Left lung (tissue), 10 donors: Measurements from ENCODE around the gene MAOA. TPM values are rescaled to one million over a fixed set of nuclear protein-coding genes. Genes with fewer than 3 reads are reported as not detected.
A peak's percentile ranks its signal among the peaks of the same experiment; 100 is the strongest.

ENCODE experiments used
- ATAC-seq: fragments of 200-7000 bp; cut with Tn5 transposase; one replicate; pipeline ENCODE4 v1.9.1; 2020; ENCODE audit warnings: moderate library complexity
- DNase-seq, 4 donors: peaks; one replicate each; pipeline ENCODE4 v3.0.0-alpha.2; 2013 to 2020
- H3K27ac ChIP-seq, 2 donors: fragments of 200-600 bp; sonication (generic) in 1 of 2; one replicate each; pipeline versions ENCODE4 v1.5.0 to v1.8.0; 2020 to 2021
- H3K27me3 ChIP-seq, 2 donors: fragments of 200-600 bp; sonication (generic) in 1 of 2; one replicate each; pipeline versions ENCODE4 v1.5.0 to v1.8.0; 2020 to 2021
- H3K36me3 ChIP-seq, 2 donors: fragments of 200-600 bp; sonication (generic) in 1 of 2; one replicate each; pipeline versions ENCODE4 v1.5.0 to v1.8.0; 2020 to 2021
- H3K4me1 ChIP-seq, 2 donors: fragments of 200-600 bp; one replicate each; pipeline ENCODE4 v1.8.0; 2021
- H3K4me3 ChIP-seq, 2 donors: fragments of 200-600 bp; sonication (generic) in 1 of 2; one replicate each; pipeline versions ENCODE4 v1.5.0 to v1.8.0; 2020 to 2021; ENCODE audit warnings: mild to moderate bottlenecking in 1 of 2
- H3K9me3 ChIP-seq, 2 donors: fragments of 200-600 bp; sonication (generic) in 1 of 2; one replicate each; pipeline versions ENCODE4 v1.5.0 to v1.8.0; 2020 to 2021
- intact Hi-C, 2 donors: fragments of 100-400 bp; cut with DNase I; formaldehyde crosslinking; loops; one replicate each; pipeline versions ENCODE4 v1.11.2 to v1.14.2; 2022
- polyA plus RNA-seq, 6 donors: library from polyadenylated mRNA; unstranded; fragments of 120-200 nt; gene quantifications; one replicate each; pipeline ENCODE4 v1.2.1, GENCODE V29; 2013; ENCODE audit not compliant: insufficient read length in 6 of 6
- total RNA-seq, 2 donors: library from RNA; stranded (reverse); fragmentation: NEBNext Ultra II Directional; extraction: Animal tissue kit (Norgen Biotek cat#: 25700); gene quantifications; one replicate each; pipeline ENCODE4 v1.2.1, GENCODE V29; 2021
- TF ChIP-seq, protein P1 (sequence below), 2 donors: fragments of 200-600 bp; sonication (generic) in 1 of 2; IDR thresholded peaks; one replicate each; pipeline versions ENCODE4 v1.5.0 to v1.8.0; 2021; ENCODE audit warnings: antibody characterized with exemption in 2 of 2
- donor health status: DM: no; HTN: yes; CAD: no.
- donor health status: DM: no; HTN: no; CAD: no.

The MAOA gene
- total and polyA plus RNA-seq, 8 donors, result 54.2 to 159 (median 56.1) TPM

DNA sequence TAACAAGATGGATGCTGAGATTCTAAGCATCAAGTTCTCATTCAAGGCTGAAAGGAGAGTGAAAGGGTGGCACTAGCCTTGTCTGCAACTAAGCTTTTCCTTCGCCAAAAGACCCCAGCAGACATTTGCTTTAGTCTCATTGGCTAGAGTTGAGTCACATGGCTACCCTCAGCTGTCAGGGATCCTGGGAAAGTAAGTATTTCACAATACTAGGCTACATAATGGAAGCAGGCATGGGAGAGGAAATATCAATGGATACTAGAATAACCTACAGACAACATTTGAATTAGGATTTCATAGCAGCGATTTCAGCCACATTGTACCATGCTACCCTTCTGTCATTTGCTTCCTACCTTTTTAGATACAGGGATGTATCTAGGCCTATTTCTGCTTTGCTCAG lies 29.1 kb downstream of the MAOA start:
- TF ChIP-seq, protein P1, sequence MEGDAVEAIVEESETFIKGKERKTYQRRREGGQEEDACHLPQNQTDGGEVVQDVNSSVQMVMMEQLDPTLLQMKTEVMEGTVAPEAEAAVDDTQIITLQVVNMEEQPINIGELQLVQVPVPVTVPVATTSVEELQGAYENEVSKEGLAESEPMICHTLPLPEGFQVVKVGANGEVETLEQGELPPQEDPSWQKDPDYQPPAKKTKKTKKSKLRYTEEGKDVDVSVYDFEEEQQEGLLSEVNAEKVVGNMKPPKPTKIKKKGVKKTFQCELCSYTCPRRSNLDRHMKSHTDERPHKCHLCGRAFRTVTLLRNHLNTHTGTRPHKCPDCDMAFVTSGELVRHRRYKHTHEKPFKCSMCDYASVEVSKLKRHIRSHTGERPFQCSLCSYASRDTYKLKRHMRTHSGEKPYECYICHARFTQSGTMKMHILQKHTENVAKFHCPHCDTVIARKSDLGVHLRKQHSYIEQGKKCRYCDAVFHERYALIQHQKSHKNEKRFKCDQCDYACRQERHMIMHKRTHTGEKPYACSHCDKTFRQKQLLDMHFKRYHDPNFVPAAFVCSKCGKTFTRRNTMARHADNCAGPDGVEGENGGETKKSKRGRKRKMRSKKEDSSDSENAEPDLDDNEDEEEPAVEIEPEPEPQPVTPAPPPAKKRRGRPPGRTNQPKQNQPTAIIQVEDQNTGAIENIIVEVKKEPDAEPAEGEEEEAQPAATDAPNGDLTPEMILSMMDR (IDR thresholded peaks at IDR 0.05), result no peak
- intact Hi-C loops, result no loop called here
- H3K9me3 ChIP-seq, result no peaks in the 10 kb centered on the region
- H3K4me1 ChIP-seq, result no peaks in the 10 kb centered on the region
- H3K36me3 ChIP-seq, result no peaks in the 10 kb centered on the region
- no peak overlapping the region for H3K27ac ChIP-seq
- H3K4me3 ChIP-seq, result no peak overlapping the region
- H3K27me3 ChIP-seq, result no peaks in the 10 kb centered on the region
- DNase-seq, result no peak
- no peak for ATAC-seq

- H3K9me3 ChIP-seq, result no peaks in the 10 kb centered on the region
- H3K4me3 ChIP-seq, result no peak overlapping the region
- peaks cover 0 to 7% of the 10 kb centered on the region in 2 donors for H3K4me1 ChIP-seq
- no peak overlapping the region for H3K27ac ChIP-seq
- no peak for DNase-seq
- no peak for ATAC-seq
- H3K27me3 ChIP-seq, result no peaks in the 10 kb centered on the region
- H3K36me3 ChIP-seq, result no peaks in the 10 kb centered on the region
- TF ChIP-seq, protein P1 (IDR thresholded peaks at IDR 0.05), result no peak
- intact Hi-C loops, result no loop called here
Observed at GRCh38 chrX:43688586-43688985, 32.5 kb downstream of the MAOA start.

GRCh38 chrX:43693602-43694406 lies 37.7 kb downstream of the MAOA start:
- ATAC-seq, result peak; percentile 80
- Histone ChIP-seq H3K4me3 (no peak overlapping the region), H3K27me3 (peaks cover 0 to 3% of the 10 kb centered on the region in 2 donors), H3K27ac (peak overlapping the region in 1 of 2 donors; percentile 28), H3K36me3 (no peaks in the 10 kb centered on the region), H3K9me3 (no peaks in the 10 kb centered on the region), H3K4me1 (peaks cover 0 to 16% of the 10 kb centered on the region in 2 donors)
- intact Hi-C loops, result no loop called here
- TF ChIP-seq, protein P1 (IDR thresholded peaks at IDR 0.05), result no peak
- DNase-seq, result peak in 1 of 4 donors; percentile 34

- TF ChIP-seq, protein P1 (IDR thresholded peaks at IDR 0.05), result no peak
- intact Hi-C loops, result no loop called here
- ATAC-seq, result no peak
Observed at GRCh38 chrX:43699475-43699874, 43.4 kb downstream of the MAOA start.

GRCh38 chrX:43702079-43702524 lies 46.0 kb downstream of the MAOA start:
- intact Hi-C loops, result no loop called here
- Histone ChIP-seq H3K4me3 (no peak overlapping the region), H3K27ac (peak overlapping the region; percentile 57 to 70), H3K36me3 (no peaks in the 10 kb centered on the region), H3K4me1 (peaks cover 6 to 10% of the 10 kb centered on the region in 2 donors), H3K27me3 (peaks cover 0 to 3% of the 10 kb centered on the region in 2 donors), H3K9me3 (no peaks in the 10 kb centered on the region)
- no peak for DNase-seq
- TF ChIP-seq, protein P1 (IDR thresholded peaks at IDR 0.05), result no peak
- ATAC-seq, result no peak

More at GRCh38 chrX:43699475-43699874, 43.4 kb downstream of the MAOA start:
- DNase-seq, result no peak
- H3K27ac ChIP-seq, result no peak overlapping the region
- no peaks in the 10 kb centered on the region for H3K36me3 ChIP-seq
- peaks cover 0 to 3% of the 10 kb centered on the region in 2 donors for H3K27me3 ChIP-seq
- H3K4me3 ChIP-seq, result no peak overlapping the region
- H3K9me3 ChIP-seq, result no peaks in the 10 kb centered on the region
- peaks cover 6 to 10% of the 10 kb centered on the region in 2 donors for H3K4me1 ChIP-seq
